Neural progenitor cell (in vitro differentiated cells): Measurements from ENCODE around the gene ENDOU.

Source experiments
- CTCF ChIP-seq: fragments of 200-600 bp; sonication (generic); IDR thresholded peaks from 2 replicates; pipeline ENCODE4 v1.5.1; 2017; ENCODE audit warnings: antibody characterized with exemption, mild to moderate bottlenecking
- EZH2 ChIP-seq: fragments of 200-600 bp; sonication (generic); IDR thresholded peaks from 2 replicates; pipeline ENCODE4 v1.6.1; 2017; ENCODE audit warnings: antibody characterized with exemption, mild to moderate bottlenecking, moderate library complexity
- EZH2phosphoT487 ChIP-seq: fragments of 200-600 bp; sonication (generic); IDR thresholded peaks from 2 replicates; pipeline ENCODE4 v1.6.1; 2017; ENCODE audit warnings: antibody characterized with exemption

GRCh38 chr12:47686645-47687240, 38.5 kb downstream of the ENDOU start:
- TF ChIP-seq EZH2 (no peak), CTCF (peak; percentile 74), EZH2phosphoT487 (no peak)
